HepG2 (cell line): Measurements from ENCODE around the gene KIAA1328. TPM values are rescaled to one million over a fixed set of nuclear protein-coding genes. Genes with fewer than 3 reads are reported as not detected.
A peak's percentile ranks its signal among the peaks of the same experiment; 100 is the strongest.

ENCODE experiments used
- AGO1 ChIP-seq: fragments of 200-400 bp; formaldehyde crosslinking; IDR thresholded peaks from 2 replicates; pipeline ENCODE4 v1.6.1; 2017; ENCODE audit warnings: mild to moderate bottlenecking, low read depth, low read length, moderate library complexity; ENCODE audit not compliant: poor library complexity, severe bottlenecking
- ATF3 ChIP-seq: sonication (generic); formaldehyde crosslinking; IDR thresholded peaks from 2 replicates; pipeline ENCODE4 v1.4.0; 2020; ENCODE audit warnings: missing genetic modification reagents
- CAMTA2 ChIP-seq: sonication (generic); formaldehyde crosslinking; IDR thresholded peaks from 2 replicates; pipeline ENCODE4 v1.4.0; 2020; ENCODE audit warnings: mild to moderate bottlenecking, missing genetic modification reagents, borderline replicate concordance
- FOXC1 ChIP-seq: sonication (generic); formaldehyde crosslinking; IDR thresholded peaks from 2 replicates; pipeline ENCODE4 v1.8.0; 2022; ENCODE audit warnings: mild to moderate bottlenecking, missing genetic modification reagents, borderline replicate concordance
- HNRNPL ChIP-seq: fragments of 200-400 bp; formaldehyde crosslinking; IDR thresholded peaks from 2 replicates; pipeline ENCODE4 v1.6.1; 2017; ENCODE audit warnings: mild to moderate bottlenecking, low read depth, low read length
- NRL ChIP-seq: sonication (generic); formaldehyde crosslinking; IDR thresholded peaks from 2 replicates; pipeline ENCODE4 v1.5.0; 2020; ENCODE audit warnings: missing genetic modification reagents, mild to moderate bottlenecking, moderate library complexity, borderline replicate concordance
- PAF1 ChIP-seq: IDR thresholded peaks from 2 replicates; pipeline ENCODE4 v1.6.1; 2016; ENCODE audit warnings: missing genetic modification reagents, missing compliant biosample characterization
- PBX3 ChIP-seq: sonication (generic); formaldehyde crosslinking; IDR thresholded peaks from 2 replicates; pipeline ENCODE4 v1.8.1; 2023; ENCODE audit warnings: missing genetic modification reagents, inconsistent platforms, borderline replicate concordance
- PRPF4 ChIP-seq: fragments of 200-400 bp; formaldehyde crosslinking; IDR thresholded peaks from 2 replicates; pipeline ENCODE4 v1.6.1; 2016; ENCODE audit warnings: low read length, low read depth; ENCODE audit not compliant: poor library complexity, severe bottlenecking
- SNAPC5 ChIP-seq: sonication (generic); formaldehyde crosslinking; IDR thresholded peaks from 2 replicates; pipeline ENCODE4 v1.8.1; 2023; ENCODE audit warnings: mild to moderate bottlenecking, missing genetic modification reagents, borderline replicate concordance
- SRSF4 ChIP-seq: fragments of 200-400 bp; formaldehyde crosslinking; IDR thresholded peaks from one replicate; pipeline ENCODE4 v1.6.1; 2018; ENCODE audit warnings: mild to moderate bottlenecking, low read depth, low read length, moderate library complexity; ENCODE audit not compliant: poor library complexity, severe bottlenecking
- TFE3 ChIP-seq: IDR thresholded peaks from 2 replicates; pipeline ENCODE4 v1.6.1; 2016
- THAP9 ChIP-seq: sonication (generic); formaldehyde crosslinking; IDR thresholded peaks from 2 replicates; pipeline ENCODE4; 2020; ENCODE audit warnings: missing genetic modification reagents, mild to moderate bottlenecking, borderline replicate concordance
- TP53 ChIP-seq: sonication (generic); formaldehyde crosslinking; conservative IDR thresholded peaks from 2 replicates; pipeline ENCODE4 v1.4.0; 2020; ENCODE audit warnings: missing genetic modification reagents
- ZNF451 ChIP-seq: sonication (generic); formaldehyde crosslinking; IDR thresholded peaks from 2 replicates; pipeline ENCODE4 v1.5.0; 2020; ENCODE audit warnings: mild to moderate bottlenecking, missing genetic modification reagents
- ZNF484 ChIP-seq: sonication (generic); formaldehyde crosslinking; IDR thresholded peaks from 2 replicates; pipeline ENCODE4 v1.5.1; 2020; ENCODE audit warnings: mild to moderate bottlenecking, low read depth, missing genetic modification reagents, borderline replicate concordance
- ZNF503 ChIP-seq: sonication (generic); formaldehyde crosslinking; IDR thresholded peaks from 2 replicates; pipeline ENCODE4 v1.4.0; 2020; ENCODE audit warnings: missing genetic modification reagents
- ZNF710 ChIP-seq: sonication (generic); formaldehyde crosslinking; IDR thresholded peaks from 2 replicates; pipeline ENCODE4 v1.5.0; 2020; ENCODE audit warnings: mild to moderate bottlenecking, missing genetic modification reagents, borderline replicate concordance
- polyA plus RNA-seq, 8 experiments: library from polyadenylated mRNA; depleted of rRNA in 3 of 8; stranded (reverse) in 7 of 8; unstranded in 1 of 8; fragments of >200 nt; fragmentation: Illumina TruSeq in 4 of 8; extraction: Trizol in 4 of 8; gene quantifications; 2 replicates each; pipeline versions ENCODE4 v1.2.1 to v1.2.3, GENCODE V29; 2011 to 2016; ENCODE audit warnings: low read depth in 4 of 8, missing spikeins in 1 of 8, mixed read lengths in 1 of 8; ENCODE audit not compliant: insufficient read depth in 1 of 8
- total RNA-seq, 5 experiments: library from RNA; depleted of rRNA; stranded (reverse); fragments of >200 nt; fragmentation: Illumina TruSeq; extraction: Trizol; gene quantifications; 2 replicates each; pipeline ENCODE4 v1.2.3, GENCODE V29; 2016; ENCODE audit warnings: low read depth in 1 of 5

Gene KIAA1328
- total and polyA plus RNA-seq, 2 of the 13 experiments (the other 11 are each of a cell fraction or from before 2014, with no cell fraction given) = 4.1 to 6.0 TPM

- TF ChIP-seq THAP9 (CRISPR knock-in tag) (peak; percentile 91), NRL (peak; percentile 98), ZNF451 (CRISPR knock-in tag) (peak; percentile 100), PAF1 (CRISPR knock-in tag) (peak; percentile 93; the same call in 1 of the 2 replicates), TP53 (CRISPR knock-in tag) (peak; percentile 98), AGO1 (no peak), HNRNPL (no peak), ZNF710 (CRISPR knock-in tag) (peak; percentile 96), PBX3 (CRISPR knock-in tag) (peak; percentile 100), SRSF4 (no peak), TFE3 (CRISPR knock-in tag) (peak; percentile 99), CAMTA2 (CRISPR knock-in tag) (peak; percentile 100), PRPF4 (no peak), ATF3 (CRISPR knock-in tag) (peak; percentile 99), ZNF484 (CRISPR knock-in tag) (peak; percentile 99; the same call in 1 of the 2 replicates), FOXC1 (CRISPR knock-in tag) (peak; percentile 100), ZNF503 (peak; percentile 98), SNAPC5 (CRISPR knock-in tag) (peak; percentile 98)
These were observed 441.2 kb downstream of the KIAA1328 start (continued) for GRCh38 chr18:37270038-37270665.
